Upper lobe of right lung (tissue), 1 donor: ENCODE measurements around the gene STIMATE. TPM values are rescaled to one million over a fixed set of nuclear protein-coding genes. Genes with fewer than 3 reads are reported as not detected.

Experiments
- ATAC-seq: fragments of 200-7000 bp; cut with Tn5 transposase; one replicate; pipeline ENCODE4 v1.9.1; 2020; ENCODE audit warnings: mild to moderate bottlenecking, moderate library complexity
- DNase-seq: peaks from one replicate; pipeline ENCODE4 v3.0.0-alpha.2; 2020
- H3K27ac ChIP-seq: fragments of 200-600 bp; one replicate; pipeline ENCODE4 v1.8.0; 2022
- H3K27me3 ChIP-seq: fragments of 200-600 bp; one replicate; pipeline ENCODE4 v1.8.0; 2022; ENCODE audit warnings: mild to moderate bottlenecking
- H3K36me3 ChIP-seq: fragments of 200-600 bp; one replicate; pipeline ENCODE4 v1.8.0; 2022
- H3K4me1 ChIP-seq: fragments of 200-600 bp; one replicate; pipeline ENCODE4 v1.8.0; 2022
- H3K4me3 ChIP-seq: fragments of 200-600 bp; one replicate; pipeline ENCODE4 v1.8.0; 2022; ENCODE audit warnings: mild to moderate bottlenecking
- H3K9me3 ChIP-seq: fragments of 200-600 bp; one replicate; pipeline ENCODE4 v1.8.0; 2022
- intact Hi-C: fragments of 100-400 bp; cut with DNase I; formaldehyde crosslinking; loops from one replicate; pipeline ENCODE4 v1.11.0; 2022
- total RNA-seq: library from RNA; stranded (reverse); fragmentation: NEBNext Ultra II Directional; extraction: Animal tissue kit (Norgen Biotek cat#: 25700); gene quantifications from one replicate; pipeline ENCODE4 v1.2.1, GENCODE V29; 2021
- TF ChIP-seq, protein P1 (sequence below): fragments of 200-600 bp; IDR thresholded peaks from one replicate; pipeline ENCODE4 v1.8.0; 2022; ENCODE audit warnings: antibody characterized with exemption
- donor health status: DM: no; HTN: yes; CAD: no; lungs with severe emphysema.

STIMATE gene
- total RNA-seq, 1 donor from 2014 or later, result 34.7 TPM

DNA sequence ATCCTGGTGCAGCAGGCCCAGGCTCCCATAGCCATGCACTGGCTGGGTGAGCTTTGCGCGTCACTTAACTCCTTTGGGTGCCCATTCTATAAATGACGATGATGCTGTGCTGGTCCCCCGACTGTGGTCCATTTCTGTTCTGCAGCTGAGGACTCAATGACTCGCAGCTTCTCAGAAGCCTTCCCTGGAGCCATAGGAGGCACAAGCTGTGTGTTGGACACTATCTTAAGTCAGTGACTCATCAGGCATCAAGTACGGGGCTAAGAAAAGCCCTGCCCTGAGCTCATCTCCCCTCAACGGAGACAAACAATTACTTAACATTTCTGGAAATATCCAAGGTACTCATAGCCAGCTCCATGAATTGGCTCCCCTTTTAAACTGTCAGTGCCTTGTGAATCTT, 48.7 kb downstream of the STIMATE start:
- Histone ChIP-seq H3K36me3 (peaks cover 41% of the 10 kb centered on the region), H3K4me1 (peaks cover 24% of the 10 kb centered on the region), H3K9me3 (no peaks in the 10 kb centered on the region), H3K27ac (no peak overlapping the region), H3K4me3 (no peak overlapping the region), H3K27me3 (no peaks in the 10 kb centered on the region)
- TF ChIP-seq, protein P1, sequence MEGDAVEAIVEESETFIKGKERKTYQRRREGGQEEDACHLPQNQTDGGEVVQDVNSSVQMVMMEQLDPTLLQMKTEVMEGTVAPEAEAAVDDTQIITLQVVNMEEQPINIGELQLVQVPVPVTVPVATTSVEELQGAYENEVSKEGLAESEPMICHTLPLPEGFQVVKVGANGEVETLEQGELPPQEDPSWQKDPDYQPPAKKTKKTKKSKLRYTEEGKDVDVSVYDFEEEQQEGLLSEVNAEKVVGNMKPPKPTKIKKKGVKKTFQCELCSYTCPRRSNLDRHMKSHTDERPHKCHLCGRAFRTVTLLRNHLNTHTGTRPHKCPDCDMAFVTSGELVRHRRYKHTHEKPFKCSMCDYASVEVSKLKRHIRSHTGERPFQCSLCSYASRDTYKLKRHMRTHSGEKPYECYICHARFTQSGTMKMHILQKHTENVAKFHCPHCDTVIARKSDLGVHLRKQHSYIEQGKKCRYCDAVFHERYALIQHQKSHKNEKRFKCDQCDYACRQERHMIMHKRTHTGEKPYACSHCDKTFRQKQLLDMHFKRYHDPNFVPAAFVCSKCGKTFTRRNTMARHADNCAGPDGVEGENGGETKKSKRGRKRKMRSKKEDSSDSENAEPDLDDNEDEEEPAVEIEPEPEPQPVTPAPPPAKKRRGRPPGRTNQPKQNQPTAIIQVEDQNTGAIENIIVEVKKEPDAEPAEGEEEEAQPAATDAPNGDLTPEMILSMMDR, result no peak
- DNase-seq (no peak), ATAC-seq (no peak)
- intact Hi-C loops, result no loop called here

- intact Hi-C loops, result no loop called here
- DNase-seq, result no peak
- Histone ChIP-seq H3K27ac (no peak overlapping the region), H3K4me1 (peaks cover 33% of the 10 kb centered on the region), H3K9me3 (no peaks in the 10 kb centered on the region), H3K4me3 (no peak overlapping the region), H3K36me3 (peaks cover 41% of the 10 kb centered on the region), H3K27me3 (no peaks in the 10 kb centered on the region)
- ATAC-seq, result no peak
- TF ChIP-seq, protein P1, result no peak
Observed at GRCh38 chr3:52847726-52848125, 49.6 kb downstream of the STIMATE start.

DNA sequence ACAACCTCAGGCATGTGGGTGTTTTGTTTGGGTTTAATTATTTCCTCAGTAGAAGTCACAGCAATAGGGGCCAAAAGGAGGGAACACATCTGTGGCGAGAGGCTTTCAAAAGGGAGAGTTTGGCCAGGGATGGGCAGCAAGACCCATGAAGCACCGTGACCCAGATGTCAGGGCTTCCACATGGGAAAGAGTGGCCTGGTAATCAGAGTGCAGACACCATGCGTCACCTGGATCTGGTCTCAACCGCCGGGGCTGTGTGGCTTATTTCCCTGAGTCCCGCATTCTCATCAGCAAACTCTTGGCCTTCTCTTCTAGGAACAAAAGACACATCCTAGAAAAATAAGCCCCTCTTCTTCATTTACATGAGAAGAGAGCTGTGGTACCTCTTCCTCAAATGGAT, 50.1 kb downstream of the STIMATE start:
- Histone ChIP-seq H3K9me3 (no peaks in the 10 kb centered on the region), H3K27me3 (no peaks in the 10 kb centered on the region), H3K36me3 (peaks cover 38% of the 10 kb centered on the region), H3K4me1 (peaks cover 33% of the 10 kb centered on the region), H3K4me3 (no peak overlapping the region), H3K27ac (no peak overlapping the region)
- TF ChIP-seq, protein P1, result no peak
- intact Hi-C loops, result no loop called here
- ATAC-seq (no peak), DNase-seq (no peak)

DNA sequence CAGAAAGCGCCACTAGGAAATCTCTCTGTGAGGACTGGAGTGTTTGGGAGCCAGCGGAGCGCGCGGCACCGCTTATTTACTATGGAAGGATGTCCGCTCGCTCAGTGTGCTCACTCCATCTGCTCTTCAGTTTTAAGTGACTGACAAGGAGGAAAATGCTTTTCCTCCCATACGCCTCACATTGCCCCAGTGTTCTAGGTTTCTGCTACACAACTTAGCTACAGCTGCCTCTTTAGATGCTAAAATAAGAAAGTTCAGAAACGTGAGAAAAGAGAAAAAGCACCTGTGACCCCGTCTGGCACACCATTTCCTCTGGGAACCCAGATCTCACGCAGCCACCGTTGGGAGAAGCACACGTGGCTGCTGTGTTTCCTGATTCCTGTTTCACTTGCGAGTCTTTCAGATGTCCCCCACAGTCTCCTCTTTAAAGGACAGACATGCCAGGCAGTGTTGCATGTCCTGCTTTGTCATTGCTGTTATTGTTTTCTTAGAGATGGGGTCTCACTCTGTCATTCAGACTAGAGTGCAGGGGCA, 50.8 kb downstream of the STIMATE start:
- no peaks in the 10 kb centered on the region for H3K27me3 ChIP-seq
- H3K4me3 ChIP-seq, result no peak overlapping the region
- intact Hi-C loops, result no loop called here
- DNase-seq, result no peak
- peak overlapping the region; percentile 58 for H3K27ac ChIP-seq
- no peaks in the 10 kb centered on the region for H3K9me3 ChIP-seq
- TF ChIP-seq, protein P1, result no peak
- peaks cover 38% of the 10 kb centered on the region for H3K36me3 ChIP-seq
- H3K4me1 ChIP-seq, result peaks cover 33% of the 10 kb centered on the region
- no peak for ATAC-seq

DNA sequence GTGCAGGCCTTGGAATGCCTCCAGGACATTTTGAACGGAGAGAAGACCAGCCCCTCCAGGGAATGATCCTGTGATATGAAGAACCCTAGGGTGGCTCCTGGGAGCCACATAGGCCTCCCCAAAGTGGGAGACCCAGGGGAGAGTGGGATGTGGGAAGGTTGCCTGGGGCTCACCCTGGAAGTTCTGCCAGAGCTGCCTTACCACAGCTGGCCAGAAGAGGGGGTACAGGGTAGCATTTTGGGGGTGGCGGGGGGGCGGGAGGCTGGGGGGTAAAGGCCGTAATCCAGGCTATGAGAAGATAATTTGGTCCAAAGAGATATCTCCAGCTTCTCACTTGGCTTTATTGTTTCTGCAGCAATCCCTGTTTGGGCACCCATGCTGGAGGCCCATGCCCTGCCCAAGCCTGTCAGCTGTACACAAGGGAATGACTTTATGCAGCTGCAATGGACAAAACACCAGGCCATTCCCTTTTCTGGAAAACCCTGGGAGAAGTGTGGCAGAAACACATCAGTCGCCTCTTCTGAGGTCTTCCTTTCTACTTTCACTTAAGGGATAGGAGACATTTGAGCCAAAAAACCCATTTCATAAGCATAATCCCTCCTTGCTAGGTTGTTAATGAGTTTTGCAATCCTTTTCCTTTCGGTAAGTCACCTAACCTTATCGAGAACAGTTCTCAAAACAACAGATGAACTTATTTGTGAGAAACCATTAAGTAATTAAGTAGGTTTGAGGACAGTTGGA, 51.5 kb downstream of the STIMATE start:
- ATAC-seq (peak; percentile 14), DNase-seq (no peak)
- peak overlapping the region; percentile 58 for H3K27ac ChIP-seq
- H3K36me3 ChIP-seq, result peaks cover 41% of the 10 kb centered on the region
- intact Hi-C loops, result no loop called here
- no peak overlapping the region for H3K4me3 ChIP-seq
- no peaks in the 10 kb centered on the region for H3K9me3 ChIP-seq
- H3K4me1 ChIP-seq, result peaks cover 33% of the 10 kb centered on the region
- H3K27me3 ChIP-seq, result no peaks in the 10 kb centered on the region
- TF ChIP-seq, protein P1, result peak; percentile 53
